Dendritic cell treated with granulocyte-macrophage colony-stimulating factor and Interleukin-4, amounts not matched to agents 40 ng/mL and 50 ng/mL, for 4 days (primary cell): ENCODE data around the gene EIF3C.
A peak's percentile ranks its signal among the peaks of the same experiment; 100 is the strongest.
"Not testable (repeated sequence)": the region's sequence is repeated elsewhere in the genome, so short reads cannot be mapped to it uniquely, and the experiment has no call there.

Experiments
- H3K27ac Mint-ChIP-seq: one replicate; pipeline ENCODE4 v1.8.0; 2022; ENCODE audit warnings: mild to moderate bottlenecking, mixed read lengths
- H3K27me3 Mint-ChIP-seq: one replicate; pipeline ENCODE4 v1.8.0; 2022; ENCODE audit warnings: mild to moderate bottlenecking, mixed read lengths
- H3K36me3 Mint-ChIP-seq: one replicate; pipeline ENCODE4 v1.8.0; 2022; ENCODE audit warnings: low read depth, mixed read lengths
- H3K4me1 Mint-ChIP-seq: one replicate; pipeline ENCODE4 v1.8.0; 2022; ENCODE audit warnings: low read depth, mixed read lengths
- H3K4me3 Mint-ChIP-seq: one replicate; pipeline ENCODE4 v1.8.0; 2022; ENCODE audit warnings: mild to moderate bottlenecking, moderate library complexity, mixed read lengths
- H3K9me3 Mint-ChIP-seq: one replicate; pipeline ENCODE4 v1.8.0; 2022; ENCODE audit warnings: mixed read lengths
- intact Hi-C: fragments of 100-400 bp; cut with micrococcal nuclease; formaldehyde crosslinking; loops from one replicate; pipeline ENCODE4 v1.15.0; 2022

EIF3C gene

DNA sequence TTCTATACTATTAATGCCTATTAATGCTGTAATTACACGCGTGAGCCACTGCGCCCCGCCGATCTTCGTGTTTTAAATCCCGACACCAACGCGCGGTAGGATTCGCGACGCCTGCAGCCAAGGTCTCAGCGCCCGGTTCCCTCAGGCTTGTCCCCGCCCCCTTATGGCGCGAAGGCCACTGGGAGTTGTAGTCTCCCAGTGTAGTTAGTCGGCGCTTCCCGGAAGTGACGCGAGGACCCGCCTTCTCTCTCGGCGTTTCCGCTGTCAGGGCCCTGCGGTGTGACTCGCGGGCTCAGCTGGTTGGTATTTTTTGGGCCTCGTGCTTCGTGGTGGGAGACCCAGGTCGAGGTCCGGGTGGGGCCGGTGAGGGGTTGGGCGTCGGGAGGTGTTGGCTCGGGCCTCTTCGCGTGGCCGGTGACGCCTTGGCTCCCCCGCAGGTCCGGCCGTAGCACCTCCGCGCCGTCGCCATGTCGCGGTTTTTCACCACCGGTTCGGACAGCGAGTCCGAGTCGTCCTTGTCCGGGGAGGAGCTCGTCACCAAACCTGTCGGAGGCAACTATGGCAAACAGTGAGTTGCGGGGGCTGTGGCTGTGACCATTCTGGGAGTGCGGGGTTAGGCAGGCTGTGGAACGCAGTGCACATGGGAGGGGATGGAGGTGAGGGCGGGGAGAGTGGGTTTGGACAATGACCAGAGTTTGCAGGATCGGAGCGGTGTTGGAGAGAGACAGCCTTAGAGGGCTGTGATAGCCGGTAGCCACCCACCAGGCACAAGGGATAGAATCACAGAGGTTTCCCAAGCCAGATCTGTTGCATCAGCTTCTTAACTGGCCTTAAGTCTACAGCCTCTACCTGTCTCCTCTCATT is at the start of gene EIF3C:
TSS of gene EIF3C (plus strand) at position 245 of the 864 bp plus-strand sequence. CDS start at position 468, 223 bp downstream.
- H3K4me1 Mint-ChIP-seq, H3K36me3 Mint-ChIP-seq, H3K9me3 Mint-ChIP-seq, H3K27me3 Mint-ChIP-seq, H3K27ac Mint-ChIP-seq, intact Hi-C loops: not testable (repeated sequence)
- peak within 1 kb of the TSS; percentile 20 for H3K4me3 Mint-ChIP-seq

GRCh38 chr16:28666264-28666663 is 45.0 kb upstream of the EIF3C start:
- not testable (repeated sequence) for H3K27me3 Mint-ChIP-seq, H3K4me3 Mint-ChIP-seq, H3K4me1 Mint-ChIP-seq

DNA sequence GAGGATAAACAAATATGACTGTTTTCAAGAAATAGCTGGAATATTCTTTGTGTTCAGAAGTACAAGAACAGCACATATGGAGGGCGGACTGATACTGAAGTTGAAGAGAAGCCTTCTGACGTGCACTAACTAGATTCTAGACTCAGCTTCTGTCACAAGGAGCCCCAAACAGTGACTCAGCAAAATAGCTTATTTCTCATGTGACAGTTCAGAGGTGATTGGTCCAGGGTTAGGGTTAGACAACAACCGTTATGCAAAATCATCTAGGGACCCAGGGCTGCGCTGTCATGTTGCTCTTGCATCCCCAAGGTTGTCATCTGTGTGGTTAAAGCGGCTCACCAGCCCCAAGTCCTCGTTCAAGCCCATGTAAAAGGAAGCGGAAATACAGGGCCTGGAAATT is 43.8 kb upstream of the EIF3C start:
- H3K4me1 Mint-ChIP-seq, H3K27me3 Mint-ChIP-seq, H3K27ac Mint-ChIP-seq, H3K36me3 Mint-ChIP-seq, H3K9me3 Mint-ChIP-seq, H3K4me3 Mint-ChIP-seq, intact Hi-C loops: not testable (repeated sequence)

More at GRCh38 chr16:28666264-28666663, 45.0 kb upstream of the EIF3C start:
- H3K27ac Mint-ChIP-seq, H3K36me3 Mint-ChIP-seq, intact Hi-C loops, H3K9me3 Mint-ChIP-seq: not testable (repeated sequence)

DNA sequence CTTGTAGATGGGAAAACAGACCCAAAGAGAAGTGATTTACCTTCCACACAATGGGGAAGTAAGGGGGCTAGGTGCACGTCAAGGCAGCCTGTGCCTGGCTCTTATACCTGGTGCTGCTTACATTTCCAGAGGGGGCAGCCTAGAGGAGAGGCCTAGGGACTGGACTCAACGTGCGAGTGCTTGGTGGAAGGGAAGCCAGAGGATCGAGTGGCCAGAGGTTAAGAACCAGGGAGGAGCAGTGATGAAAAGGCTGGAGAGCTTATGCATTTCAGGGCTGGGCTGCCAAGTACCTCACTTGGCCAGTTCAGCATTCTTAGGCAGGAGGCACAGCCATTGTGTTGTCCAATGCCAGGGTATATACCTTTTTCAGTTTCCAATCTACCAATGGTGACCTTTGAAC is 43.1 kb upstream of the EIF3C start:
- H3K27me3 Mint-ChIP-seq, H3K27ac Mint-ChIP-seq, intact Hi-C loops, H3K9me3 Mint-ChIP-seq, H3K36me3 Mint-ChIP-seq, H3K4me1 Mint-ChIP-seq, H3K4me3 Mint-ChIP-seq: not testable (repeated sequence)

- intact Hi-C loops, H3K36me3 Mint-ChIP-seq, H3K9me3 Mint-ChIP-seq, H3K4me1 Mint-ChIP-seq, H3K27ac Mint-ChIP-seq, H3K27me3 Mint-ChIP-seq: not testable (repeated sequence)
- peak overlapping the region; percentile 50 for H3K4me3 Mint-ChIP-seq
These were observed 22.8 kb upstream of the EIF3C start for GRCh38 chr16:28688327-28688952.

GRCh38 chr16:28689425-28689824 is 21.8 kb upstream of the EIF3C start:
- H3K9me3 Mint-ChIP-seq, H3K4me1 Mint-ChIP-seq, H3K36me3 Mint-ChIP-seq, H3K4me3 Mint-ChIP-seq, H3K27me3 Mint-ChIP-seq, intact Hi-C loops, H3K27ac Mint-ChIP-seq: not testable (repeated sequence)

DNA sequence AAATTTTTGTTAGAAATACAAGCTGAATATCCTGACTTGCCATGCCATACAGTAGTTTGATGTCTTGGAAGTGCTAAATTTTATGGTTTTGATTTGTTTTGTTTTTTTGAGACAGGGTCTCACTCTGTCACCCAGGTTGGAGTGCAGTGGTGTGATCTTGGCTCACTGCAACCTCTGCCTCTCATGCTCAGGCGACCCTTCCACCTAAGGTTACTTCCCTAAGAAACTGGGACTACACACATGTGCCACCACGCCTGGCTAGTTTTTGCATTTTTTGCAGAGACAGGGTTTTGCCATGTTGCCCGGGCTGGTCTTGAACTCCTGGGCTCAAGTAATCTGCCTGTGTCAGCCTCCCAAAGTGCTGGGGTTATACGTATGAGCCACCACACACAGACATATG is 19.5 kb upstream of the EIF3C start:
- intact Hi-C loops = not testable (repeated sequence)

DNA sequence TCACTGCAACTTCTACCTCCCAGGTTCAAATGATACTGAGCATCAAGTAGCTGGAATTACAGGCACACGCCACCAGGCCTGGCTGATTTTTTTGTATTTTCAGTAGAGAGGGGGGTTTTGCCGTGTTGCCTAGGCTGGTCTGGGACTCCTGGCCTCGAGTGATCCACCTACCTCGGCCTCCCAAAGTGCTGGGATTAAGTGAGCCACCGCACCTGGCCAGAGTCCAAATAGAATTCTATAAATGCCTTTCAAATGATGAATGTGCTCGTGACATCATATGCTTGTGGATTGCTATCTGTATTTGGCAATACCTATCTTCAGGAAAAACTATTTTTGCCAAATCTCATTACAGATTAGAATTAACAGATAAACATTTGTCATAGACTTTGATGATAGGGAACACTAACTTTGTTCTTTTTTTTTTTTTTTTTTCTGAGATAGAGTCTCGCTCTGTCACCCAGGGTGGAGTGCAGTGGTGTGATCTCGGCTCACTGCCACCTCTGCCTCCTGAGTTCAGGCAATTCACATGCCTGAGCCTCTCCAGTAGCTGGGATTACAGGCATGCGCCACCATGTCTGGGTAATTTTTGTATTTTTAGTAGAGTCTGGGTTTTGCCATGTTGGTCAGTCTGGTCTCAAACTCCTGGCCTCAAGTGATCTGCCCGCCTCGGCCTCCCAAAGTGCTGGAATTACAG is 17.9 kb upstream of the EIF3C start:
- H3K4me1 Mint-ChIP-seq, H3K36me3 Mint-ChIP-seq, H3K9me3 Mint-ChIP-seq, H3K27me3 Mint-ChIP-seq, H3K27ac Mint-ChIP-seq, H3K4me3 Mint-ChIP-seq, intact Hi-C loops: not testable (repeated sequence)

More for the DNA sequence above, 19.5 kb upstream of the EIF3C start:
- not testable (repeated sequence) for H3K9me3 Mint-ChIP-seq, H3K4me3 Mint-ChIP-seq, H3K4me1 Mint-ChIP-seq, H3K27me3 Mint-ChIP-seq, H3K36me3 Mint-ChIP-seq, H3K27ac Mint-ChIP-seq

GRCh38 chr16:28699792-28700191 is 11.5 kb upstream of the EIF3C start:
- intact Hi-C loops, H3K4me1 Mint-ChIP-seq, H3K27me3 Mint-ChIP-seq, H3K4me3 Mint-ChIP-seq, H3K9me3 Mint-ChIP-seq, H3K27ac Mint-ChIP-seq, H3K36me3 Mint-ChIP-seq: not testable (repeated sequence)

GRCh38 chr16:28700349-28700748 is 10.9 kb upstream of the EIF3C start:
- H3K27me3 Mint-ChIP-seq, H3K4me3 Mint-ChIP-seq, H3K9me3 Mint-ChIP-seq, H3K36me3 Mint-ChIP-seq, intact Hi-C loops, H3K27ac Mint-ChIP-seq, H3K4me1 Mint-ChIP-seq: not testable (repeated sequence)

DNA sequence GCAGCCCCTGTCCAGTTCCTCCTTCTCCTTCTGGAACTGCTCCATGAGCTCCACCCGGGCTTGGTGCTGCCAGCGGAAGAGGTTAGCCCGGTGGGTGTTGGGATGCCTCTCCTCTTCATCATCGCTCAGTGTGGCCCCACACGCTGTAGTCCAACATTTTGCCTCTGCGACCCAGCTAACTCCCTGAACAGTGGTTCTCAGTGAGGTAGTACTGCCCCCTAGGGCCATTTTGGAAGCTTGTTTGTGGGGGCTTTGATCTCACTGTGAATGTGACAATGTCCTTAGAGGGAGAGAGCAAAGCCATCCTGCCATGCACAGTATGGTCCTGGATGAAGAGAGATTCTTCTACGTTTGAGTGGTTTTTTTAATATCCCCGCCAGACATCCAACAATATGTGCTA is 9.9 kb upstream of the EIF3C start:
- H3K27ac Mint-ChIP-seq, H3K4me1 Mint-ChIP-seq, H3K36me3 Mint-ChIP-seq, H3K27me3 Mint-ChIP-seq, H3K4me3 Mint-ChIP-seq, H3K9me3 Mint-ChIP-seq, intact Hi-C loops: not testable (repeated sequence)

GRCh38 chr16:28704246-28704645 is 7.0 kb upstream of the EIF3C start:
- H3K9me3 Mint-ChIP-seq, H3K27me3 Mint-ChIP-seq, intact Hi-C loops, H3K4me1 Mint-ChIP-seq, H3K27ac Mint-ChIP-seq, H3K4me3 Mint-ChIP-seq, H3K36me3 Mint-ChIP-seq: not testable (repeated sequence)

DNA sequence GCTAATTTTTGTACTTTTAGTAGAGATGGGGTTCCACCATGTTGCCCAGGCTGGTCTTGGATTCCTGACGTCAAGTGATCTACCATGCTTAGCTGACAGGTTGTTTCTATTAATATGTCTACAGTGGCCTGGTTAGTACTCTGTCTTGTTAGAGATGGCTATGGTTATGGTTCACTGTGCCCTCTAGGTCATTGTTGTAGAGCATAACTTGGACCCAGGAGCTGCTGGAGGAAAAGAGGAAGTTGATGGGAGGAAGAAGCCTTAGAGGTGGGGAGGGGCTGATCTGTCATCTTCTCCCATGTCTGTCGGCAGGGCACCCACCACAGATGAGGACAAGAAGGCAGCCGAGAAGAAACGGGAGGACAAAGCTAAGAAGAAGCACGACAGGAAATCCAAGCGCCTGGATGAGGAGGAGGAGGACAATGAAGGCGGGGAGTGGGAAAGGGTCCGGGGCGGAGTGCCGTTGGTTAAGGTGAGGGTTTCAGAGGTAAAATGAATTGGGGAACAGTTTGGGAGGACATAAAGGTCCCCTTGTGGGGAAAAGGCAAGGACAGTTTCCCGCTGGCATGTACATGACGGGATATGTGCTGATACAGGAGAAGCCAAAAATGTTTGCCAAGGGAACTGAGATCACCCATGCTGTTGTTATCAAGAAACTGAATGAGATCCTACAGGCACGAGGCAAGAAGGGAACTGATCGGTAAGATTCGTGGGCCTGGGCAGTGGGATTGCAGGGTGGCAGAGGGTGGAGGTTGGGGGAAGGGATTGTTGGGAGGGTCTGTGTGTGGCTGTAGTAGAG is 11.8 kb downstream of the EIF3C start:
- H3K9me3 Mint-ChIP-seq, intact Hi-C loops, H3K27ac Mint-ChIP-seq, H3K36me3 Mint-ChIP-seq, H3K4me1 Mint-ChIP-seq, H3K27me3 Mint-ChIP-seq, H3K4me3 Mint-ChIP-seq: not testable (repeated sequence)

DNA sequence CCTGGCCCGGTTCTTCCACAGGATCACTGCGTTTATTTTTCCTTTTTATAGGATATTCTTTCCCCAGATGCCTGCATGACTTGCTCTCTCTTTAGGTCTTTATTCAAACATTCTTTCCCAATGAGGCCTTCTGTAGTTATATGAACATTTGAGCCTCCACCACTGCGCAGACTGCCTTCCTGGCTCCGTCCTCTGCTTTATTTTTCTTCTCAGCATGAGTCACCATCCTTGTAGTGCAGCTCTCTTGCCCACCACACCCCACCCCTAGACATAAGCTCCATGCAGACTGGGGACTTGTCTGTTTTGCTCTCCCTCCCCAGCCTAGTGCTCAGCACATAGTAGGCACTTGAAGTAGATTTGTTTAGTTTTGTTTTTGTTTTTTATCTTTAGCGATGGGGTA is 20.0 kb downstream of the EIF3C start:
- H3K27me3 Mint-ChIP-seq, H3K9me3 Mint-ChIP-seq, H3K4me3 Mint-ChIP-seq, H3K4me1 Mint-ChIP-seq, intact Hi-C loops, H3K27ac Mint-ChIP-seq, H3K36me3 Mint-ChIP-seq: not testable (repeated sequence)
